GM12873 (cell line): ENCODE data around the gene BCAR1.

ENCODE experiments used
- TF ChIP-seq, protein P1 (sequence below): IDR thresholded peaks from 2 replicates; pipeline ENCODE4 v1.5.1; 2012; ENCODE audit warnings: low read depth, mild to moderate bottlenecking, moderate library complexity, low read length, control low read depth; ENCODE audit not compliant: insufficient read depth; ENCODE audit errors: missing control alignments

BCAR1 gene, protein sequence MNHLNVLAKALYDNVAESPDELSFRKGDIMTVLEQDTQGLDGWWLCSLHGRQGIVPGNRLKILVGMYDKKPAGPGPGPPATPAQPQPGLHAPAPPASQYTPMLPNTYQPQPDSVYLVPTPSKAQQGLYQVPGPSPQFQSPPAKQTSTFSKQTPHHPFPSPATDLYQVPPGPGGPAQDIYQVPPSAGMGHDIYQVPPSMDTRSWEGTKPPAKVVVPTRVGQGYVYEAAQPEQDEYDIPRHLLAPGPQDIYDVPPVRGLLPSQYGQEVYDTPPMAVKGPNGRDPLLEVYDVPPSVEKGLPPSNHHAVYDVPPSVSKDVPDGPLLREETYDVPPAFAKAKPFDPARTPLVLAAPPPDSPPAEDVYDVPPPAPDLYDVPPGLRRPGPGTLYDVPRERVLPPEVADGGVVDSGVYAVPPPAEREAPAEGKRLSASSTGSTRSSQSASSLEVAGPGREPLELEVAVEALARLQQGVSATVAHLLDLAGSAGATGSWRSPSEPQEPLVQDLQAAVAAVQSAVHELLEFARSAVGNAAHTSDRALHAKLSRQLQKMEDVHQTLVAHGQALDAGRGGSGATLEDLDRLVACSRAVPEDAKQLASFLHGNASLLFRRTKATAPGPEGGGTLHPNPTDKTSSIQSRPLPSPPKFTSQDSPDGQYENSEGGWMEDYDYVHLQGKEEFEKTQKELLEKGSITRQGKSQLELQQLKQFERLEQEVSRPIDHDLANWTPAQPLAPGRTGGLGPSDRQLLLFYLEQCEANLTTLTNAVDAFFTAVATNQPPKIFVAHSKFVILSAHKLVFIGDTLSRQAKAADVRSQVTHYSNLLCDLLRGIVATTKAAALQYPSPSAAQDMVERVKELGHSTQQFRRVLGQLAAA

DNA sequence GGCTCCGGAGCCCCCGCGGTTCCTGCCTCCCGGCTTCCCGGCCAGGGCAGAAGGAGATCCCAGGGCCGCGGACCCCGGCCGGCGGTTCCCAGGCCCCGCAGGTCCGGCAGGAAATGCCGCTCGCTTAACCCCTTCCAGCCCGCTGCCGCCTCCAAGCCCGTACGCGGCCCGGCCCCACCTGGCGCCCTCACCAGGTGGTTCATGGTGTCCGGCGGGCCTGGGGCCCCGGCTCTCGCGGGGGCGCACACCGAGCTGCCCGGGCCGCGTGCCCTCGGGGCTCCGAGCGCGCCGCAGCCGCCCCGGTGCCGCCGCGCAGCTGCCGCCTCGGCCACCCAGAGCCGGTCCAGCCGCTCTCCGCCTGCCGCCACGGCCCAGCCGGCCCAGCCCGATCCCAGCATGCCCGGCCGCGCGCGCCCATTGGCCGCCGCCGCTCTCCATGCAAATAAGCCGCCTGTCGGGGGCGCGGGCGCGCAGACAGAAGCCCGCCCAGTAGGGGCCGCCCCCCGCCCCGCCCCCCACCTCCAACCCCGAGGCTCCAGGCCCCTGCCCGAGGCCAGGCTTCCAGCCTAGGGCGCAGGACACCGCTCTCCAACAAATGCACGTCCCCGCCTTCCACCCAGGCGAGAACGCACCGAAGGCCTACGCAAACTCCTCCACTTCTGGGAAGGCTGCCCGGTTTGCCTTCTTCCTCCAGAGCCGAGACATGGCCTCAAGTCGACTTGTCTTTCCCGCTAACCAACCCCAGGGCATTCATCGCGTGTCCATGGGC is at the start of gene BCAR1:
BCAR1 (minus strand) TSS at position 345 of the 769 bp plus-strand sequence; CDS start at position 203, 142 bp downstream.
- TF ChIP-seq, protein P1, sequence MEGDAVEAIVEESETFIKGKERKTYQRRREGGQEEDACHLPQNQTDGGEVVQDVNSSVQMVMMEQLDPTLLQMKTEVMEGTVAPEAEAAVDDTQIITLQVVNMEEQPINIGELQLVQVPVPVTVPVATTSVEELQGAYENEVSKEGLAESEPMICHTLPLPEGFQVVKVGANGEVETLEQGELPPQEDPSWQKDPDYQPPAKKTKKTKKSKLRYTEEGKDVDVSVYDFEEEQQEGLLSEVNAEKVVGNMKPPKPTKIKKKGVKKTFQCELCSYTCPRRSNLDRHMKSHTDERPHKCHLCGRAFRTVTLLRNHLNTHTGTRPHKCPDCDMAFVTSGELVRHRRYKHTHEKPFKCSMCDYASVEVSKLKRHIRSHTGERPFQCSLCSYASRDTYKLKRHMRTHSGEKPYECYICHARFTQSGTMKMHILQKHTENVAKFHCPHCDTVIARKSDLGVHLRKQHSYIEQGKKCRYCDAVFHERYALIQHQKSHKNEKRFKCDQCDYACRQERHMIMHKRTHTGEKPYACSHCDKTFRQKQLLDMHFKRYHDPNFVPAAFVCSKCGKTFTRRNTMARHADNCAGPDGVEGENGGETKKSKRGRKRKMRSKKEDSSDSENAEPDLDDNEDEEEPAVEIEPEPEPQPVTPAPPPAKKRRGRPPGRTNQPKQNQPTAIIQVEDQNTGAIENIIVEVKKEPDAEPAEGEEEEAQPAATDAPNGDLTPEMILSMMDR: peak; percentile 22

DNA sequence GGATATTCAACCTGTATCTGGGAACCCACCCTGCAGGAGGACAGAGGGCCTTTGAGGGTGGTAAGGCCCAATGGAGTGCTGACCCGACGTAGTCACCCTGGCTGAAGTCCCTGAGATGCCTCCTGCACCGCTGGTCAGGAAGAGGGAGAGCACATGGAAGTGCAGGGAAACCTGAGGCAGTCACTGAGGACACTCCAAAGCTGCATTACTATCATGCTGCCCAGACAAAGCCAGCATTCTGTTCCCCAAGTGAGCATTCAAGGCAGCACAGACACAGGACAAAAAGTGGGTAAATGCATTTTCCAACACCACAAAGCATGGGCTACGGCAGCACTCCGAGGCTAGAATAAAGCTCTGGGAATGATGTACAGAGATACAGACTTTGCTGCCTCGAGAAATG is 46.8 kb upstream of the BCAR1 start:
- TF ChIP-seq, protein P1: no peak

DNA sequence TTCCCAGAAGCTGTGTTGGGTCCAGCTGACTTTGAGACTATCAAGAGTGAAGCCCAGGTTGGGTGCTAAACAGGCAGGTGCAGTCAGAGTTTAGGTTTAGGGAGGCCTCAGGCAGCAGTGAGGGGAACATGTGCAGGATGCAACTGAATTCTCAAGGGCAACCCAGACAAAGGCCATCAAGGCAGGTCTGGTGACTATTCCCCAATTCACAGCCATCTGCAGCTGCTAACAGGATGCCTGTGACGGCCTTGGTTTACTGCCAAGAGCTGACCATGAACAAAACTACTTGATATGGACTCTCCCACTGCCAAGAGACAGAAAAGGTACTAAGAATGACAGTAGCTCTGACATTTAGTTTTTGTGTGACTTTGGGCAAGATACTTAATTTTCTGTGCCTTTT is 45.2 kb upstream of the BCAR1 start:
- TF ChIP-seq, protein P1: no peak

DNA sequence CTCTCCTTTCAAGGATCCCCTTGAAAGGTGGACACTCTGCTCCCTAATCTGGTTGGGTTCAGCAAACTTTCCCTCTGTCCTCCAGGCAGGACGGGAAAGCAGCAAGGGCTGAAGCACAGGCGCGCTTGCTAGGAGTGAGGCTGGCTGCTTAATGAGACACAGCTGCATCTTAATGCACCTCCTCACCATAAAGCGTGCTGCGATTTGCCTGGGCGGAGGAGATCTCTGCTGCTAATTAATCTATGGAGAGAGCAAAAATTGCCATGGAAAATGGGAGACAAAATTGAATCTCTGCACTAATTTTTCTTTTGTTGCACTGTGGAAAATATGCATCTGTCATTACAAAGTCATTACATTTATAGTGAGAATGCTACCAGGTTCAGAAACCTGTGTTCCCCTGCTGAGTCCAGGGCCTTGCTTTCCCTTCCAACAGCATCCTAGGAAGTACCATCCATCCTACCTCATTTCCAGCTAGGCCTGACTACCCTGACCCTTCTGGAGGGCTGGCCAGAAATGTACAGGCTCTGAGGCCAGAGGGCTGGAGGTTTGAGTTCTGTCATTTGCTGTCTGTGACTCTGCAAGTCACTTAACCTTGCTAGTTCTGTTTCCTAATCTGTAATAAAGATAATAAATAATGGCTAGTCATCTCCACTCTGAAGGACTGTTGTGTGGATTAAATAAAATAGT is 43.5 kb upstream of the BCAR1 start:
- TF ChIP-seq, protein P1: no peak

DNA sequence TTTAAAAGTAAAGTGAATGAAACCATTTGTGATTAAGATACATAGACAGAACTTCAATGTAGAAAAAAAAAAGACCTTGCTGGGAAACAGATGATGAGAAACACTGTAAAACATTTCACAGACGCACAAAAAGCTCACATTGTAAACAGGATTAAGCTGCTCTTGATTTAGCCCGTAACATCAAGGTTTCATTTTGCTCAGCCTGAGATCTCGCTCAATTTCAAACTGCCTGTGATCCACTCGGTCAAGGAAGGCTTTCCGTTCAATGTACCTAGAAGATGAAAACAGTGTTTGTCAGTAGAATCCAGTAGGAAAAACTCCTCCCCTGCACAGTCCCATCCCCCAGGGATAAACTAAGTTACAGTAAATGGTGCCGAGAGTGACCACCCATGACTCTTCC is 42.3 kb upstream of the BCAR1 start:
- TF ChIP-seq, protein P1: no peak

DNA sequence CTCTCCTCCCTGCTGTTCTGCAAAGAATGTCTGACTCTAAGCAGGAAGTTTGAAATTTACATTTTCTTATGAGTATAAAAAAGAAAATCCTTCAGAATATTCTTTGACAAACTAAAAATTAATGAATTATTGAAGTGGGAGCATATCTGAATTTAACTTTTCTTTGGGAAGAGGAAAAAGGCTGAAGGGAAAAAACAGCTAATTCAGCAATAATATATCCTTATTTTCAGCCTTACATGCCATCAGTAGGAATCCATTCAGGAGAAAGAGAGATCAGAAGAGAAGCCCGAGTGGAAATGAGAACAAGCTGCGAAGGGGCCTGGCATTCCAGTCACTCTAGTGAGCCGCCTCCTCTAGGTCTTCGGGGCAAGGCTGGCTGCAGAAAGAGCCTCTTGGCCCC is 41.7 kb upstream of the BCAR1 start:
- TF ChIP-seq, protein P1: no peak

DNA sequence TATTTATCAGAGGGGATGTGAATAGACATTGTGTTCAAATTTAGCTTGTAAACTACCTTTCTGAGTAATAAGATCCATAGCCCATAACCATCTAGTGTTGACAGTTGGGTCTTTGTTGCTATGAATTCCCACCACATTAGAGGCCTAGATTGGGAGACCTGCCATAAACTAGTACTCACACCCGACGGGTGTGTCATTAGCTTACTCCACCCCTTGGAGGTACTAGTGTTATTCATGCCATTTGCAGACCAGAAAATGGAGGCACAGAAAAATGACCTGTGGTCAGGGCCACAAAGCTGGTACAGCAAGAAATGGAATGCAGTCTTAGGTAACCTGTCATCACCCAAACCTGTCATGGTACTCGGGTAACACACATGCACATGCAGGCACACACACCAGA is 41.3 kb upstream of the BCAR1 start:
- TF ChIP-seq, protein P1: no peak
